AML-193 (cell line): ENCODE data around the gene DNAJC5.
"Not testable (repeated sequence)": the region's sequence is repeated elsewhere in the genome, so short reads cannot be mapped to it uniquely, and the experiment has no call there.

Experiments used
- DNase-seq, 2 experiments: peaks; one replicate each; lab custom pipeline; 2025; lab: John Stamatoyannopoulos, UW

DNAJC5 gene

DNA sequence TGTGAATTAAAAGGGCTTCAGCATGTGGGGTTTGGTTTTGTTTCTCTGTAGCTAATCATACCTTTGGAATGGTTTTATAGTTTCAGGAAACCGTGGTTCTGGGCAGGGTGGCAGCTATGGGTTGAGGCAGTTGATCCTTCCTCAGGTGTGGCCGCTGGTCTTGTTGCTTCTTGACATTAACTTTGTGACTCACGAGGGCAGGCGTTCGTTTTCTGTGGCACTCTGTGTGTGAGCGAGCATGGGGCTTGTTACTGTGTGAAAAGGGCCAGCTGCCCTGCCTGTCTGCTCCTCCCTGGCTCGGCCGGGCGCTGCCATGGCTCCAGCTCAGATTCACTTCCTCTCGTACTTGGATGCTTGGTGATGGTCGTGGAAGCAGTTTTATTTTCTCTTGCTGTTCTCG is 16.2 kb downstream of the DNAJC5 start:
- DNase-seq = no peak

- DNase-seq = no peak
Measured at GRCh38 chr20:63913768-63914167, 18.8 kb downstream of the DNAJC5 start.

- DNase-seq = no peak
Measured at GRCh38 chr20:63915471-63915870, 20.5 kb downstream of the DNAJC5 start.

DNA sequence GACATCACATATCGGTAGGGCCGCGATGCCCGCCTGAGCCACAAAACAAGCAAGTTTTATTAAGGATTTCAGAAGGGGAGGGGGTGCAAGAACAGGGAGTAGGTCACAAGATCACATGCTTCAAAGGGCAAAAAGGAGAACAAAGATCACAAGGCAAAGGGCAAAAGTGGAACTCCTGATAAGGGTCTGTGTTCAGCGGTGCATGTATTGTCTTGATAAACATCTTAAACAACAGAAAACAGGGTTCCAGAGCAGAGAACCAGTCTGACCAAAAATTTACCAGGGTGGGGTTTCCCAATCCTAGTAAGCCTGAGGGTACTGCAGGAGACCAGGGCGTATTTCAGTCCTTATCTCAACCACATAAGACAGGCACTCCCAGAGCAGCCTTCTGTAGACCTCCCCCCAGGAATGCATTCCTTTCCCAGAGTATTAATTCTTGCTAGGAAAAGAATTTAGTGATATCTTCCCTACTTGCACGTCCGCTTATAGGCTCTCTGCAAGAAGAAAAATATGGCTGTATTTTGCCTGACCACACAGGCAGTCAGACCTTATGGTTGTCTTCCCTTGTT is 21.5 kb downstream of the DNAJC5 start:
- DNase-seq = not testable (repeated sequence)

DNA sequence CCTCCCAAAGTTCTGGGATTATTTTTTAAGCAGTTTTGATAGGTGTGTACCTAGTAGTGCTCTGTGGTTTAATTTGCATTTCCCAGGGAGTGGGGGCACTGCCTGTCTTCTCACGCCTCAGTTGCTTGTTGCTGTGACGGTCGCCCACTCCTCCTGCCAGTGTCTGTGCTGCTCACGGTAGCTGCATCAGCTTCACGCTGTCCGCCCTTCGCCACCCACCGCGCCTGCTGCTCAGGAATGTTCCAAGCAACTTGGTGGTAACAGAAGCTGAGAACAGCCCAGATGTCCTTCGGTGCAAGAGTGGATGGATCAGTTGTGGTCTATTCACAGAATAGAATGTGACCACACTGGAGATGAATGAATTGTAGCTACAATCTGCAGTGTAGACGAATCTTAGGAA is 22.9 kb downstream of the DNAJC5 start:
- no peak for DNase-seq

- DNase-seq = no peak
Measured at GRCh38 chr20:63919130-63919529, 24.2 kb downstream of the DNAJC5 start.

- DNase-seq = no peak
Measured at GRCh38 chr20:63920226-63920625, 25.3 kb downstream of the DNAJC5 start.

DNA sequence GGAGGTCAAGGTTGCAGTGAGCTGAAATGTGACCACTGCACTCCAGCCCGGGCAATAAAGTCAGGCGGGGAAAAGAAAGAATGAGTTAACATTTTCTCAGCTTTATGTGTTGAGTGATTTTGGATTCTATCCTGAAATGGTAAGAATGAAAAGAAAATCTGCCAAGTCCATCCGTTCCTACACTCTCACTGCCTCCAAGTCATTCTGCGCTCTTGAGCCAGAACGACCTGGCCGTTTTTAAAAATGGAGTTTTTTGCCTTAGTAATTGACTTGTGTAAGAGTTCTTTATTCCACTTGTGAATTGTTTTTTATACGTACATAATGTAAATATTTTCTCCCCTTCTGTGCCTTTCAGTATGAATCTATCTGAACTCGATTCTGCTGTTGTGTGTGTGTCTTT is 28.7 kb downstream of the DNAJC5 start:
- DNase-seq = no peak

DNA sequence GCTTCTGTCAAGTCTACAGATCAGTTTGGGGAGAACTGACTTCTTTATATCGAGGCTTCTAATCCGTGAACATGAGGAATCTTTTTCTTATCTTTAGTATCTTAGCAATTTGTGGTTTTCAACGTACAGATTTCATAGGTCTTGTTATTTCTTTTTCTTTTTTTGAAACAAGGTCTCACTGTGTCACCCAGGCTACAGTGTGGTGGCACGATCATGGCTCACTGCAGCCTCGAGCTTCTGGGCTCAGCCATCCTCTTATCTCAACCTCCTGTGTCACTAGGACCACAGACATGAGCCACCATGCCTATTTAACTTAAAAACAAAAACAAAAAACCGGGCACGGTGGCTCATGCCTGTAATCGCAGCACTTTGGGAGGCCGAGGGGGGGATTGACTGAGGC is 29.3 kb downstream of the DNAJC5 start:
- DNase-seq = no peak

- no peak for DNase-seq
Measured at GRCh38 chr20:63926298-63926697, 31.4 kb downstream of the DNAJC5 start.

GRCh38 chr20:63929071-63929470 is 34.1 kb downstream of the DNAJC5 start:
- no peak for DNase-seq

DNA sequence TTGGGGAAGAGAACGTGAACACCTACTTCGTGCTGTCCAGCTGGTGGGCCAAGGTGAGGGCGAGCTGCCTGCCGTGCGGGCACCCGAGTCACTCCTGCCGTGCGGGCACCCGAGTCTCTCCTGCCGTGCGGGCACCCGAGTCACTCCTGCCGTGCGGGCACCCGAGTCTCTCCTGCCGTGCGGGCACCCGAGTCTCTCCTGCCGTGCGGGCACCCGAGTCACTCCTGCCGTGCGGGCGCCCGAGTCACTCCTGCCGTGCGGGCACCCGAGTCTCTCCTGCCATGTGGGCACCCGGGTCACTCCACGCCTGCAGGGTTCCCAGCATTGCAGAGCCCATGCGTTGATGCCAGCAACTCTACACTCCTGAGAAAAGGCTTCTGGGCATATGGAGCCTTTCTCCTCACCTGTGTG is 34.6 kb downstream of the DNAJC5 start:
- not testable (repeated sequence) for DNase-seq

DNA sequence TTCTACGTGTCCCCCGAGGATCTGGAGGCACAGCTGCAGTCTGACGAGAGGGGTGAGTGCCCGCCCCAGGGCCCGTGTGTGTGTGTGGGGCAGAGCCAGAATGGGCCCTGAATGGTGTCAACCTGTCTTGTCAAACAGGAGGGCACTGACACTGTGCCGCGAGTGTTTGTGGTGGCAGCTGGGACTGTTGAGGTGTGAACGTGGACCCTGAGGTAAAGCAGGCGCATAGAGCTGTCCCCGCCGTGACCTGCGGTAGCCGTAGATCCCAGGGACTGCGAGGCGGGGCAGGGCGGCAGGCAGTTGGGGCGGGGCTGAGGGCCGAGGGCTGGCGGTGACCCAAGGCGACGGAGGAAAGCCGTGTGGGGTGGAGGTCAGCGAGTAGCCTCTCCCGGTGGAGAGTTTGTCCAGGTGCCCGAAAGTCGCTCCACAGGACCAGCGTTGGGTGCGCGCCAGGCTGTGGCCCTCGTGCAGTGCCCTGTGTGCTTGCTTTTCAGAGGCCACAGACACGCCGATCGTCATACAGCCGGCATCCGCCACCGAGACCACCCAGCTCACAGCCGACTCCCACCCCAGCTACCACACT is 36.1 kb downstream of the DNAJC5 start:
- DNase-seq = no peak

- DNase-seq = no peak
Measured at GRCh38 chr20:63931735-63932134, 36.8 kb downstream of the DNAJC5 start.

GRCh38 chr20:63932606-63933160 is 37.8 kb downstream of the DNAJC5 start:
- DNase-seq = no peak

DNA sequence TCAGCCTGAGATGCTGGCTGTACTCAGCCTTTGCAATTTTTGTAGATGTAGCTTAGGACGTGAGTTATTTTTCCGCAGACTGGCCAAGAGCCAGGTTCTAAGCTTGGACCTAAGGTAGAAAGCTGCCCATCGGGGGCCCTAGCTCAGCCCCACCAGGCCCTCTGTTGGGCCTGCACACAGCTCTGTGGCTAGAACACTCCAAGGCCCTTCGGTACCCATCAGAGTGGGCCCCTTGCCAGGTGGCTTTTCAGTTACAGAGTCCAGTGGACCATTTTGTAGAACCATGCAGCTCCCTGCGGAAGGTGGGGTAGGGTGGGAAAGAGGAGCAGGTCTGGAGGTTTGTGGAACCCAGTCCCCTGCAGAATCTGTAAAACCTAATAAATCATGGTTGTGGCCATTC is 38.7 kb downstream of the DNAJC5 start:
- no peak for DNase-seq

DNA sequence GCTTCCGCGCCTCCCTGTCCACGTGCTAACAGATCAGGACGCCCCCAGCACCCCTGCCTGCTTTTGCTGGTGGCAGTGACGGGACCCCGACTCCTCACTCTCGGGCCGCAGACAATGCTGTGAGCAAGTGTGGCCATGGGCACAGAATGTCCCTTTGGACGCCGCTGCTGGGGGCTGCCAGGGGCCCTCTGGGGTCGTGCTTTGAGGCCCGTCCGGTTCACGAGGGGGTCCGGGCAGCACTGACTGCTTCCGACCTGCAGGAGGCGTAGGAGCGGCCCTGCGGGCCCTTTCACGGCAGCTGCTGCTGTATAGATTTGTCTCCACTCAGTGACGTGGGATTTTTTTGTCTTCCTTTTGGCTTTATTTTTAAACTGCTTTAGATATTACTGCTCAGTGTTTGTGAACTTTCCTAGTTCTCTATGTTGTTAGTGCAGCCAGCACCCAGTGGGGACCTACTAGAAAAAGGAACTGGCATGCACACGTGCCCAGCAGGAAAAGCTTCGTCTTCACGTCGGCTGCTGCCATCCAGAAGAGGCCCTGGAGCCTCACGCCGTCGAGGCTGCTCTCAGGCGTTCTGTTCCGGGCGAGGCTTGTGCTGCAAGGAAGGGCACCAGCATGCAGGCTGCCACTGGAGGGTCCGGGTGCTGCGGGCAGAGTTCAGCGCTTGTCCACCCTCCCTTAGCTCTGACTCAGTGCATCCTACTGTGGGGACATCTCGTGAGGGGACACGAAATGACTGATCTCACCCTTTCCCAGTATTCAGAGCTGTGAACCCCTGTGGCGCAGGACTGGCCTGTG is 39.5 kb downstream of the DNAJC5 start:
- DNase-seq = no peak

DNA sequence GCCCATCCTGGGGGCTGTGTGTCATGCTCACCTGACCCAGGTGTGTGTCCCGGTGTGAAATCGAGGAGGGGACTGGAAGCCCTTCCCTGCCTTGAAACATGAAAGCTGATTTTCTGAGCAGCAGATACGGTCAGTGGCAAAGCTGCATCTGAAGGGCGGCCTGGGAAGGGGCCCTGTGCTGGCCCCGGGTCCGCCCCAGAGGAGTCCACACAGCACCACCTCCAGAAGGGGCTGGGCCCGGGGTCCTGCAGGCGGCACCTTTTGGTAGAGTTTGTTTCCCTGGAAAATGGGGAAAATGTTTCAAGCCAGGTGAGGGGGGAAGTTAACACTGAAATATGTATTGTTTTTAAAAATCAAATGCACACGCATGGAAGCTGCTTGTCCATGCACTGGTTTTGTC is 40.5 kb downstream of the DNAJC5 start:
- no peak for DNase-seq

DNA sequence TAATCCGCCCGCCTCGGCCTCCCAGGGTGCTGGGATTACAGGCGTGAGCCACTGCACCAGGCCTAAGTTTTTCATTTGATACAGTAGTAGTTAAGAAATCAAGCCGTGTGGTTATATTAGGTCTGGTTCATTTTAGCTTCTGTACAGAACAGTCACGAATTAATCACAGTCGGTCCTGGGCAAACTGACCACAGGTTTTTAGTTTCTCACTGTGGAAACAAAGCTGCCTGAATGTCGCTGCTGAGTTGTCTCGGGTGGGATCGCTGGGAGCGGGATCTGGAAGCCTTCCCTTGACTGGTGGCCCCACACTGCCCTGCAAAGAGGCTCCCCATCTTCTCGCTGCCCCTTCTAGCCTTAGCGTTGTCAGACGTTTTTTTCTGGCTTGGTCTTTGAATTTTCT is 42.7 kb downstream of the DNAJC5 start:
- DNase-seq = no peak

- DNase-seq = no peak
Measured at GRCh38 chr20:63939061-63939935, 44.4 kb downstream of the DNAJC5 start.

DNA sequence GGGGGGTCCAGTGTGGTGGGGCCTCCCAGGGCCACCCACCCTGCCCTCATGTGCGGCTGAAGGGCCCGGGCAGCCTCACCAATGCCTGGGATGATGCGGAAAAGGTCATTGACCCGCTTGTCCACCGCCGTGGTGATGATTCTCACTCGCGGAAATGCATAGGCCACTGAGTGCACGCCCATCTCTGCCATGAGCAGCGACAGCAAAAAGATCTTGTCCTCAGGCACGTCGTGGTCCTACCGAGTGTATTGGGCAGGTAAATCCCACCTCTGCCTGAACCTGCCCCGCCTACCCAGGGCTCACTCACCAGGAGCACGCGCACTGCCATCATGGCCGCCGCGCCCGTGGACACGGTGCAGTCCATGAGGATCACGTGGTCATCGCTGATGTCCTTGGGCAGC is 45.1 kb downstream of the DNAJC5 start:
- no peak for DNase-seq
